HG02852 (cell line): ENCODE results near the gene SLC7A1.

Experiments
- ATAC-seq: cut with Tn5 transposase; IDR thresholded peaks from one replicate; pipeline ENCODE4 v1.9.1; 2021; ENCODE audit warnings: mild to moderate bottlenecking, moderate library complexity; ENCODE audit not compliant: unreplicated experiment

Gene SLC7A1

GRCh38 chr13:29562786-29563438 is 32.6 kb downstream of the SLC7A1 start:
- no peak for ATAC-seq

DNA sequence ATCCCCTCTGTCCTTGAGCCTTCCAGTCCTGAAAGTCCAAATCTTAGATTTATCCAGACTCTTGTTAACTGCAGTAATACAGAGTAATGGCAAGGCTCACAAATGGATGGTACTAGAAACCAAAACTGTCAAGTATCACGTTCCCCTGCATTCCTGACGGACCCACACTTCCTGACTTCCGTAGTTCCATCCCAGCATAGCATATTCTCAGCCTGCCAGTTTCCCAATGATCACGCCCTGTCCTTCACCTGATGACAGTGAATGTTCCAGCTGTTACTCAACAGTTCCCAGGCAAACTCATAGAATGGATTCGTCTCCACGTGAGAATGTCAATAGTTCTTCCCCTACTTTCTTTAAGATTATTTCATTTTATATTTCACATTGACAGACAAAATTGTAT is 33.6 kb downstream of the SLC7A1 start:
- ATAC-seq = no peak

DNA sequence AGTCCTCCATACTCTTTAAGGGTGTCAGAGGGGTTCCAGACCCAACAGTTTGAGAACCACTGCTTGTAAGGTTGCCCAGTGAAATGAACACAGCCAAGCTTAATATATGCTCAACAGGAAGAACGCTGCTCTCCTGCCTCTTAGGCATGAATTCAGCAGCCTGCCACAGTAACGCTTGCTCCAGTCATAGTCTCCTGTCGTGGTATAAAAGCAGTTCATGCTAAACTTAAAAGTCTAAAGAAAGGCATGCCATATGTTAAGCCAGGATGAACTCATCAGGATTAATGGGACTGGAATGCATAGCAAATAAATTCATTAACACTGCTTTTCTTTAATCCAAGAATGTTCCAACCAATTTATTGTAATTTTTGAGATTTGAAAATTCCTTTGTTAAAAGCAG is 38.7 kb downstream of the SLC7A1 start:
- no peak for ATAC-seq

GRCh38 chr13:29551214-29551613 is 44.3 kb downstream of the SLC7A1 start:
- ATAC-seq = no peak

DNA sequence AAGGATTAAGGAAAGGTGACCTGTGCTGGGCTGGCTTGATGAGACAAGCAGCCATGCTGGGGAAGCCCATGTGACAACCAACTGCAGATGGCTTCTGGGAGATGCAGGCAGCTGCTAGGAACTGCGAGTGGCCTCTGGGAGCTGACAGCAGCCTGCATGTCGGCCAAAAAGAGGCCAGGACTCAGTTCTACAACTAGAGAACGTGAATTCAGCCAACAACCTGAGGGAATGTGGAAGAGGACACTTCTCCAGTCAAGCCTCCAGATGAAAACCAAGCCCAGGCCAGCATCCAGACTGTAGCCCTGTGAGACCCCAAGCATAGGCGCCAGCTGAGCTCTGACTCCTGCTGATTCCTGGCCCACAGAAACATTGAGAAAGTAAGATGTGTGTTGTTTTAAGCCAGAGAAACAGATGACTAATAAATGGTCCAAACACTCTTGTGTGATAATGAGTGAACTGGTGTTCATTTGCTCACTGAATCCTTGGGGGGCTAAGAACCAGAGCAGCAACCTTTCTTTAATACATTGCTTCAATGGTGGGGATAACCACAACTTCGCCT is 45.0 kb downstream of the SLC7A1 start:
- ATAC-seq = no peak

- ATAC-seq = no peak
Observed at GRCh38 chr13:29548722-29549121, 46.8 kb downstream of the SLC7A1 start.

- no peak for ATAC-seq
Observed at GRCh38 chr13:29547153-29547552, 48.3 kb downstream of the SLC7A1 start.

DNA sequence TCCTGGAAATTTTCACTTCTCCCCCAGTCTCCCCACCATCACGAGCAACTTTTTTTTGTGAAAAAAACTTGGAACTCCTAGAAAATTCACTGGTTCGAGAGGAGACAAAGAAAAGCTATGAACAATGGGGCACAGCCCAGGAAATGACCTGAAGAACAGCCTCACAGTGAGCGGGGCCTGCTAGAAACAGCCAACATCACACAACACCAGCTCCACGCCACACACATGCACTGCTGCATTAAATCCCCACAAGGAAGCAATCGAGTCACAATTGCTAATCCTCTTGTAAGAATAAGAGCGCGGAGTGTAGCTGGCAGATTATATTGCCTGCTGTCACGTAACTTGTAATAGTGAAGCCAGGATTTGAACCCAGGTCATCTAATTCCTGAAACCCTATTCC is 48.8 kb downstream of the SLC7A1 start:
- ATAC-seq = no peak

DNA sequence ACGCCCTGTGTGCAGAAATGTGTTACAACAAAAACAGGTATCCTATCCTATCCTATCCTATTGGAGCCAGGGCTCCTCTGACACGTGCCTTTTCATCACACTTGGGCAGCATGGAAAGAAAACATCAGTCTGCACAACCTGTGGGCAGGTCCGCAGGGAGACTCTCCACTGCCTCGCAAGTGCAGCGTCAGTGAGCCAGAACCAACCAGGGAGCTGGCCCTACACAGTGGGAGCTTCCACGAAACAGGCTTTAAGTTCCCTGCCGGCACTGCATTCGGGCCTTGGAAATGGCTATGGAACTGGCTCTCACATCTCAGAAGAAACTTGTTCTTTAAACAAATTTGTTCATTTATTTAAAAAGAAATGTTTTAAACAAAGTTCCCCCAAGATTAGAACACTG is 49.5 kb downstream of the SLC7A1 start:
- no peak for ATAC-seq

DNA sequence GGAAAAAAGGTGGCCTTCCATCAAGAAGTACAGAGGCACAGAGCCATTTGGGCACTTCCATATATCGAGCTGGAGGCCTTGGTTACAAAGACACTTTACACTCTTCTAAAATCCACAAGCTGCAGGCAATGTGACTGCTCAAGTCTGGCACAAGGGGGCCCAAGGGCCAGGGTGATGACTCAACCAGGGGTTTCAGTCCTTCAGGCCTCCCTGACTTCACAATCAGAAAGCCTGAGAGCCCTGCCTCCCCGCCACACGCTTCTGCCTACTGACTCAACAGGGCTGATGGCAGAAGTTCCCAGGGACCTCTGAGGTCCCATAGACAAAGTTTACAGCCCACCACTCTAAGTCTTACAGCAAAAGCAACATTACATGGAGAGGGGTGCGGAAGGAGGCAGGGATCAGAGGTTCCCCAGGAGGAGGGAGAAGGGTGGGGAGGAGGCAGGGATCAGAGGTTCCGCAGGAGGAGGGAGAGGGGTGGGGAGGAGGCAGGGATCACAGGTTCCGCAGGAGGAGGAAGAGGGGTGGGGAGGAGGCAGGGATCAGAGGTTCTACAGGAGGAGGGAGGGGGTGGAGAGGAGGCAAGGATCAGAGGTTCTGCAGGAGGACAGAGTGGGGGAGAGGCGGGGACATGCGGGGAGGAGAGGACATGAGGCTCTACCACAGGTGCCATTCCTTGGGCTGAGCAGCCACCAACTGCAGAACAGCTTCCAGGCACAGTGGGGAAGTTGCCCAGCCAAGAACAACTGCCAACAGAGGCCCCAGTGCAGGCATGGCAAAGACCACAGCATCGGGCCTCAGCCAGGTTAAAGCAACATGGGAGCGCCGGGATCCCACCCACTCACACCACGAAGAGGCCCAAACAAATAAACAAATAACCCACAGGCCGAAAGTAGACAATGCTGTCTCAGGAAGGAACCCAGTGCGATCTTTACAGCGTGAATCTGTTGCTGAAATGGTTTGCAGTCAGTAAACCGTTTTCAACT is 52.0 kb downstream of the SLC7A1 start:
- ATAC-seq = peak; percentile 99

- ATAC-seq = no peak
Observed at GRCh38 chr13:29542381-29542780, 53.1 kb downstream of the SLC7A1 start.

GRCh38 chr13:29541400-29541799 is 54.1 kb downstream of the SLC7A1 start:
- no peak for ATAC-seq

DNA sequence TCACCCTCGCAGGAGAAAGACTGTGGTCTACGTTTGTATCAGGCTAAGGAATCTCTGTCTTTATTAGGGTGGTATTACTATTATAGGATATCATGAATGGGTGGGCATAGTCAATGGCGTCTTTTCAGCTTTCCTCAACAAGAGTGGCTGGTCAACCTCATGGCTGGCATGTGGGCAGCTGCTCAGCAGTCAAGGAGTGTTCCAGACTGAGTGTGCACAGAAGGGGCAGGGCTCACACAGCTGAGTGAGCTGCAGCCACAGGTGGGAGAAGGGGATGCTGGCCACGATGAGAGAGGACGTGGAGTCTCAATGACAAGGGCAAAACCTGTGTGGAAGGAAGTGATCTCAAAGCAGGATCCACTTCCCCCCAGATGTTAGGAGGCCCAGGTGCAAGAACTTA is 54.7 kb downstream of the SLC7A1 start:
- no peak for ATAC-seq

GRCh38 chr13:29540334-29540733 is 55.2 kb downstream of the SLC7A1 start:
- no peak for ATAC-seq

DNA sequence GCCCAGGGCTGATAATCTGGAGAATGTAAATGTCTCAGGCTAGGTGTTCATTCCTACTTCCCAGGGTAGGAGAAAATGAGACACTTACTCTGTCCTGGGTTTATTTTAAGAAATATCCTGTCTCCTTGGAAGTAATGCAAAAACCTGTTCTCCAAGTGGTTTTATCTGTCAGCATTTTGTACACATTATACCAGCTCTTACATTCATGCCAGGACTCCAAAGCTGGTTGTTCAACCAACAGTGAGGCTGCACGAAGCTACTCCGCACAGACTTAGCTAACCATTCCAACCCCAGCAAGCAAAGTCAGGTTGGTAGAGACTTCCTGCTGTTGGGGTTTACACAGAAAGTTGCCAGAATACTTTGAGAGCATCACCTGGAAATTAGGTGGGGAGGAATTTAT is 55.6 kb downstream of the SLC7A1 start:
- no peak for ATAC-seq

GRCh38 chr13:29538652-29539040 is 56.8 kb downstream of the SLC7A1 start:
- ATAC-seq = no peak

- ATAC-seq = no peak
Observed at GRCh38 chr13:29537736-29538651, 57.5 kb downstream of the SLC7A1 start.

- ATAC-seq = no peak
Observed at GRCh38 chr13:29536853-29537252, 58.6 kb downstream of the SLC7A1 start.

GRCh38 chr13:29535663-29536655 is 59.5 kb downstream of the SLC7A1 start:
- no peak for ATAC-seq

- no peak for ATAC-seq
Observed at GRCh38 chr13:29534083-29534482, 61.4 kb downstream of the SLC7A1 start.
